WI38 (cell line): ENCODE data around the gene TNFSF8.

Experiments used
- H3K4me3 ChIP-seq: 2 replicates; pipeline ENCODE4 v1.5.1; 2011; ENCODE audit warnings: low read depth, mild to moderate bottlenecking, control low read depth, low read length
- TF ChIP-seq, protein P1 (sequence below): IDR thresholded peaks from 2 replicates; pipeline ENCODE4 v1.5.1; 2012; ENCODE audit warnings: low read depth, mild to moderate bottlenecking, control low read depth, low read length

Gene TNFSF8

DNA sequence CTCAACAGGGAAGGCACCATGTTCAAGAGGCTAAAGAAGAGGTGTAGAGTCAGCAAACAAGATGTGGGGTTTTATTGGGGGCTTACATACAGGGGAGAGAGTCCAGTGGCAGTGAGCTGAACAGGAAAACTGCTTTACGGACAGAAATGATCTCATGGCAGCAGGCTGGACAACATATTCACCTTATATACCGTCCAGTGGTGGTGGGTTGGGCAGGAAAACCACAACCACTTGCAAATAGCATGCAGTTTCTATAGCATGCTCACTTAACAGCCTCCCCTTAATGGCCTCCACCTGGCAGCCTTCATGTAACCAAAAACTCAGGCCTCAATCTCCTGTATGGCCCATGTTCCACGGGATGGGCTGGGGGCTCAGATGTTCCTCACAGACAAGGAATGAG lies 5.4 kb downstream of the TNFSF8 start:
- TF ChIP-seq, protein P1, sequence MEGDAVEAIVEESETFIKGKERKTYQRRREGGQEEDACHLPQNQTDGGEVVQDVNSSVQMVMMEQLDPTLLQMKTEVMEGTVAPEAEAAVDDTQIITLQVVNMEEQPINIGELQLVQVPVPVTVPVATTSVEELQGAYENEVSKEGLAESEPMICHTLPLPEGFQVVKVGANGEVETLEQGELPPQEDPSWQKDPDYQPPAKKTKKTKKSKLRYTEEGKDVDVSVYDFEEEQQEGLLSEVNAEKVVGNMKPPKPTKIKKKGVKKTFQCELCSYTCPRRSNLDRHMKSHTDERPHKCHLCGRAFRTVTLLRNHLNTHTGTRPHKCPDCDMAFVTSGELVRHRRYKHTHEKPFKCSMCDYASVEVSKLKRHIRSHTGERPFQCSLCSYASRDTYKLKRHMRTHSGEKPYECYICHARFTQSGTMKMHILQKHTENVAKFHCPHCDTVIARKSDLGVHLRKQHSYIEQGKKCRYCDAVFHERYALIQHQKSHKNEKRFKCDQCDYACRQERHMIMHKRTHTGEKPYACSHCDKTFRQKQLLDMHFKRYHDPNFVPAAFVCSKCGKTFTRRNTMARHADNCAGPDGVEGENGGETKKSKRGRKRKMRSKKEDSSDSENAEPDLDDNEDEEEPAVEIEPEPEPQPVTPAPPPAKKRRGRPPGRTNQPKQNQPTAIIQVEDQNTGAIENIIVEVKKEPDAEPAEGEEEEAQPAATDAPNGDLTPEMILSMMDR: no peak
- no peak overlapping the region for H3K4me3 ChIP-seq

DNA sequence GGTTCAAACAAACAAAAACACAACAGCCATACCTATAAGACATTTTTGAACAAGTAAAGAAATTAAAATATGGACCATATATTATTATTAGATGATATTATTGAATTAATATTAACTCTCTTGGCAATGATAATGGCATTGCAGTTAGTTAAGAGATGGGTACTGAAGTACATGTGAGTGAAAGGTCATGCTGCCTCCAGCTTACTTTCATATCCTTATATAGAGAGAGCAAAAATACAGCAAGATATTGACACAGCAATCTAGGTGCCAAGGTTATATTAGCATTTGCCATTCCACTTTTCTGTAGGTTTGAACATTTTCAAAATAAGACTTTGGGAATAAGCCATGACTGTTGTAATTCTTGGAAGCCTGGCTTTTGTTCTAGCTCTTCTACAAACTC lies 6.1 kb downstream of the TNFSF8 start:
- no peak overlapping the region for H3K4me3 ChIP-seq
- TF ChIP-seq, protein P1: no peak

DNA sequence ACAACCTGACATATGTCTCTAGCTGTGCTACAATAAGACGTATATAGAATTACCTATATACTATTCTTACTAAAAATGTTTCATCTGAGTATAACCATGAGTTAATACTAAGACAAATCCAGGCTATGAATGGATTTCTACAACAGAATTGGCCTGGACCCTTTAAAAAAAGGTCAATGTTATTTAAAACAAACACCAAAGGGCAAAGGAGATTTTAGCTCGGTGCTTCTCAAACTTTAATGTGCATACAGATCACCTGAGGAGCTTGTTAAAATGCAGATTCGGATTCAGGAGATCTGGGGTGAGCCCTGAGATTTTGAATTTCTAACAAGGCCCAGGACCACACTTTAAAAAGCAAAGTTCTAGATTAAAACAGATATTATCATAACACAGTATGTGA lies 6.5 kb downstream of the TNFSF8 start:
- no peak overlapping the region for H3K4me3 ChIP-seq
- TF ChIP-seq, protein P1: no peak

DNA sequence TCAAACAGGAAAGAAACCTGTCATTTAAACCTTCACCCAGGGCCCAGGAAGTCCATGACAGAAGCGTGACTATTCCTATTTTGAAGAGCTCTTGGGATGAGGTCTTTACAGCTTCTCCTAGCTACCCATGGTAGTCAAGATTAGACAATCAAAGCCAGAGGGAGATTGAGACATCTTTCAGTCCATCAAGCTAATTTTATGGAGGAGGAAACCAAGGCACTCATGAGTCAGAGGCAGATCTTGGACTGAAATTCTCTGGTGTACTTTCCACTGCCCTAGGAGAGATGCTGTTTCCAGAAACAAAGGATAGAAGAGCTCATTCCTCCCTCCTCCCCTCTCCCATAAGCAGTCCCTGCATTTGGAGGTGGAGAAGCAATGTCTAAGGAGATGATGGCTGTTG lies 9.2 kb downstream of the TNFSF8 start:
- H3K4me3 ChIP-seq: no peak overlapping the region
- TF ChIP-seq, protein P1: no peak

DNA sequence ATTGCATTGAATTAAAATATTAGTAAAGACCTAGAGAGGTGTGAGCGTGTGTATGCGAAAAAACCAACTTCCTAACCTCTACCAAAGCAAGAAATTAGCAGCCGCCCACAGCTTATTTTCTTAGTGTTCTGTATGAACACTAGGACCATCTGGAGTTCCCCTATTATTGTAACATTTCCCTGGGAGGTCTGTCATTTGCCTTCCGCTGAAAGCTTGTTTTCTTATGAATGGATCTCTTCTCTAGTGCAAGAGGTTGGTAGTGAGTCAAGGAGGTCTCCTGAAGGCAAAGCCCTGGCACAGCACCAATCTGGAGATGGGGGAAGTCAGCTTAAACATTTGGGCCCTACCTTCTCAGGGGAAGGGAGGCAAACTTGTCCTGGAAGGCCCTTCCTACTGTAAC lies 10.8 kb downstream of the TNFSF8 start:
- TF ChIP-seq, protein P1: no peak
- no peak overlapping the region for H3K4me3 ChIP-seq

DNA sequence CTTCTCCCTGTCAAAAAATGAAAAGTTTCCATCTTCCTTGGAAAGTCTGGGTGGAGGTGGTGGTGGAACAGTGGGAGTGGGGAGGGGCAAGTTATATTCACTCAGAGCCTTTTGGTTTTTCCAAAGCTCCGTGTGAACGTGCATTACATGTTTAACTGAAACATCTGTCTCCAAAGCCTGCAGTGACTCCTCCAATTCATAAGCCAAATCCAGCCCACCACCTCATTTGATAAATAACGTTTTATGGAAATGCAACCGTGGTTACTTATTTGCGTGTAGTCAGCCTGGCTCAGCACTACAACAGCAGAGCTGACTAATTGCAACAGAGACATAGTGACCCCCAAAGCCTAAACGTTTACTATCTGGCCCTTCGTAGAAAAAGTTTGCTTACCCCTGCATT lies 13.9 kb downstream of the TNFSF8 start:
- TF ChIP-seq, protein P1: no peak
- H3K4me3 ChIP-seq: no peak overlapping the region

DNA sequence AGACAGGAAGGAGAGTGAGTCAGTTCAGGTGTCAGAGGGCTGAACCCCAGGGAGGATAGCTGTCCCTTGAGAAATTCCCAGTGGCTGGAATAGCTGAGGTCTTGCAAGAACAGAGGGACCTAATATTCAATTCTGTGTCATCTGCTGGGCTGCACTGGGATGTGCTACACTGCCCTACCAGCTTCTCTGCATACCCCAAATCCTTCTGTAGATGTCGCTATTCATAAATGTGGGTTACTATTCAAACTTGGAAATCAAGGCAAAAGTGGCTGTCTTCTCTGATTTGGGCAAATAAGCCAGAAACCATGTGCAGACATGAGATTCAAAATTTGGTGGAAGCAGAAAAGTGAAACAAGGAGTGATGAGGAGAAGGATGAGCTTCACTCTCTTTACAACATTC lies 16.3 kb downstream of the TNFSF8 start:
- no peak overlapping the region for H3K4me3 ChIP-seq
- TF ChIP-seq, protein P1: no peak
